Effector memory CD8-positive, alpha-beta T cell (primary cell): ENCODE data around the gene FAM20A.
"Not testable (repeated sequence)": the region's sequence is repeated elsewhere in the genome, so short reads cannot be mapped to it uniquely, and the experiment has no call there.

Source experiments
- ATAC-seq: fragments of 150-1000 bp; cut with Tn5 transposase; replicated peaks from 2 replicates; pipeline ENCODE4 v1.10.0; 2021; ENCODE audit warnings: mild to moderate bottlenecking, moderate library complexity
- DNase-seq, 3 experiments: peaks; one replicate each; pipeline ENCODE4 v3.0.0; 2021
- H3K27ac Mint-ChIP-seq, 2 donors: one replicate each; pipeline ENCODE4 v1.8.0; 2022; ENCODE audit warnings: mild to moderate bottlenecking in 2 of 2, mixed read lengths in 2 of 2, moderate library complexity in 2 of 2
- H3K27me3 Mint-ChIP-seq, 2 donors: one replicate each; pipeline ENCODE4 v1.8.0; 2022; ENCODE audit warnings: mixed read lengths in 2 of 2
- H3K36me3 Mint-ChIP-seq: one replicate; pipeline ENCODE4 v1.8.0; 2022; ENCODE audit warnings: mild to moderate bottlenecking, moderate library complexity, mixed read lengths; ENCODE audit not compliant: insufficient read depth
- H3K4me1 Mint-ChIP-seq, 2 donors: one replicate each; pipeline ENCODE4 v1.8.0; 2022; ENCODE audit warnings: low read depth in 2 of 2, mixed read lengths in 2 of 2
- H3K4me3 Mint-ChIP-seq, 2 donors: one replicate each; pipeline ENCODE4 v1.8.0; 2022; ENCODE audit warnings: mild to moderate bottlenecking in 2 of 2, mixed read lengths in 2 of 2, moderate library complexity in 2 of 2
- H3K9me3 Mint-ChIP-seq, 2 donors: one replicate each; pipeline ENCODE4 v1.8.0; 2022; ENCODE audit warnings: mixed read lengths in 2 of 2

The FAM20A gene

DNA sequence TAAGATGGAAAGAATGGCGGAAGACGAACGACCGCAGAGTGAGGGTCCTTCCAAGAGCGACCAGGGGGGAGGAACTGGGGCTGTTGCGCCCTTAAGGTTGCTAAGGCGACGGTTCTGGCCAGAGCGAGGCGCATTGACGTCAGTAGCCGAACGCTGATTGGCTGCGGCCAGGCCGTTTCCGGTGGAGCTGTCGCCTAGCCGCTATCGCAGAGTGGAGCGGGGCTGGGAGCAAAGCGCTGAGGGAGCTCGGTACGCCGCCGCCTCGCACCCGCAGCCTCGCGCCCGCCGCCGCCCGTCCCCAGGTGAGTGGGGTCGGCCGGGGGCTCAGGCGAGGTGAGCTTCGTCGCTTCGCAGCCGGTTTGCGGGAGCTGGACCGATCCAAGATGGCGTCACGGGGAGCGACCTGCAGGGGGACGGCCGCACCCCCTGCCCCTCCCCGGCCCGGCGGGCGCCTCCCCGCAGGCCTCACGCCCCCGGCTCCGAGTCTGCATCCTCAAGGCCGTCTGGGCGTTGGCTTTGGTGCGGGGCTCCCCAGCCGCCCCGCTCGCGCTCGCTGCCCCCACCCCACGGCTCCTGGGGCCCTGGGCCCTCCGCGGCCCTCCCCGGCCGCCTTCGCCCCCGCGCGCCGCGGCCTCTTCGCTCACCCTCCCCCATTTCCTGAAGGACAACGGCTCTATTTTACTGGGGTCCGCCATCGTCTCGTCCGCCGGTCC is 88.8 kb downstream of the FAM20A start, which contains the start of gene PRKAR1A:
Gene PRKAR1A (plus strand): TSS at position 184 of the 713 bp plus-strand sequence. CDS start 2,970 bp downstream, outside the sequence.
- Mint-ChIP-seq H3K9me3 (no peaks in the 10 kb centered on the region), H3K4me1 (peaks cover 38 to 49% of the 10 kb centered on the region in 2 donors), H3K27ac (peak within 1 kb of the TSS; percentile 99 to 100), H3K36me3 (peaks cover 43% of the 10 kb centered on the region), H3K4me3 (peak within 1 kb of the TSS; percentile 90 to 98), H3K27me3 (no peaks in the 10 kb centered on the region)
- ATAC-seq (peak; percentile 85), DNase-seq (peak; percentile 94 to 95 (median 95))

DNA sequence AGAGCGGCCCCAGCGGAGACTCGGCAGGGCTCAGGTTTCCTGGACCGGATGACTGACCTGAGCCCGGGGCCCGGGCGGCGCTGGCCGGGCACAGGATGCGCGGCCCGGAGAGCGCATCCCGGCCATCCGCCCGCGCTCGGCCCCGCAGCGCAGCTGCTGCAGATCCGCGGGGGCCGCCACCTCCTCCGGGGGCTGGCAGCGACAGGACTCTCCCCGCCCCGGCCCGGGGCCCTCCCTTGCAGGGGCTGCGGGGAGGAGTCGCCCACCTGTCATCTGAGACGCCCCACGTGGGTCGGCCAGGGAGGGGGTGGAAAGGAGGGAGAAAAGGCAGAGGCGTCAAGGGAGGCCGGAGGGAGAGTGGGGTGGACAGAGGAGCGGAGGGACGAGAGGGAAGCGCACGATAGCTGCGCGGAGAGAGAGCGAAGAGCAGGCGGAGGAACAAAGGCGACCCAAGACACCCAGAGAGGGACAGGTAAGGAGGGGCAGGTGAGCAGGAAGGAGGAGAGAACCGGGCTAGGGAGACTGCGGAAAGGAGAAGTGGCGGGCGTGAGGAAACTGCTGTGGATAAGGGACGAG is 89.4 kb downstream of the FAM20A start:
- DNase-seq (peak in 2 of 3 experiments; percentile 67 to 71), ATAC-seq (peak; percentile 47)
- H3K4me1 Mint-ChIP-seq, result peaks cover 36 to 49% of the 10 kb centered on the region in 2 donors
- H3K27me3 Mint-ChIP-seq, result no peaks in the 10 kb centered on the region
- H3K27ac Mint-ChIP-seq, result peak overlapping the region; percentile 99 to 100
- H3K36me3 Mint-ChIP-seq, result peaks cover 37% of the 10 kb centered on the region
- H3K9me3 Mint-ChIP-seq, result no peaks in the 10 kb centered on the region
- H3K4me3 Mint-ChIP-seq, result peak overlapping the region; percentile 90 to 98

DNA sequence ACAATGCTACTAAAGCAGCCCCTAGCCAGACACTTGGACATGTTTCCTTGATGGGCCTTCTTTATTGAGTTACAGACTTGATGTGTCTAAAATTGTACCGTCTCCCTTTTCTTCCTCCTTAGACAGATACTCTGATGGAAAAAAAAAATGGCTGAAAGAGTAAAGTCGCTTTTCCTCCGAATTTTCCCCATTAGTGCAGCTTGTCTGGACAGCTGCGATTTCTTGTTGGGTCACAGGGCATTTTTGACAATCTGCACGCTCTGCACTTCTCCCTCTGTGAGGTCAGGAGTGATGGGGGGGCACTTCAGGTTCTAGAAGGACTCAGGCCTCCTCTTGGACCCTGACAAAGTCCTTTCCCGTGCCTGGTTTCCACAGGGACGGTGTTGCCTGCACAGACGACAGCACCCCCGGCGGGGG is 89.9 kb downstream of the FAM20A start:
- H3K4me3 Mint-ChIP-seq, result peak overlapping the region; percentile 90 to 98
- peaks cover 33% of the 10 kb centered on the region for H3K36me3 Mint-ChIP-seq
- H3K4me1 Mint-ChIP-seq, result peaks cover 35 to 49% of the 10 kb centered on the region in 2 donors
- H3K9me3 Mint-ChIP-seq, result no peaks in the 10 kb centered on the region
- H3K27me3 Mint-ChIP-seq, result no peaks in the 10 kb centered on the region
- ATAC-seq (no peak), DNase-seq (peak in 1 of 3 experiments; percentile 23)
- H3K27ac Mint-ChIP-seq, result peak overlapping the region; percentile 99 to 100

DNA sequence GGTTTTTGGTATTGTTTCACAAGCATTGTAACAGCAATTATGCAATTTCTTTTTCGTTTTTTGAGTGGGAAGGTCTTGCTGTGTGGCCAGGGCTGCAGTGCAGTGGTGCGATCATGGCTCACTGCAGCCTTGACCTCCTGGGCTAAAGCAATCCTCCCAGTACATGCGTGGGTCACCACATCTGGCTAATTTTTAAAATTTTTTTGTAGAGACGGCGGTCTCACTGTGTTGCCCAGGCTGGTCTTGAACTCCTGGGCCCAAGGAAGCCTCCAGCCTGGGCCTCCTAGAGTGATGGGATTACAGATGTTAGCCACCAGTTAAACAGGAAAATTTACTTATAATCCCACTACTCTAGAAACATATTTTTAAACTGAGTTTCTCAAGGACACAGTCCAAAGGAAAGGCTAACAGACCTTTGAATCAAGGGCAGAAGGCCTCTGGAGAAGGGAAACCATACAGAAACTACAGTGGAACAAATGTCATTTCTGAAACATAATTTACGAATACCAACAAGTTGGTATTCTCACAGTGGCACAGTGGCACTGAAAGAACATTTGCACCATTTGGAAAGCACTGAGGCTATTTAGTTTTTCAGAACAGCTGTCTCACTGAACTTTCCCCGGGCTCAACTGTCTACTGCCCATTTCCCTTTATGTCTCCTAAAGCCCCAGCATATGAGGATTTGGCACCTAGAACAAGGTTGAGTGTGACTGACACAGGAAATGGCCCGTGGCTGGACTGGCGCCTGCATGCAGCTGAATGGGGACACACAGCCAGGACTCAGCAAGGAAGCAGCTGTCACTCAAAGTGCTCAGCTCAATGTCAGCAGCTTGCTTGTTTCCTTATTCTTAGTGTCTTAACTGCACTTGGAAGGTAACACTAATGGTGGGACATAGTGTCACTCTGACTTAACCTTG is 91.8 kb downstream of the FAM20A start:
- Mint-ChIP-seq H3K9me3 (no peaks in the 10 kb centered on the region), H3K27me3 (no peaks in the 10 kb centered on the region), H3K4me3 (peak overlapping the region in 1 of 2 donors; percentile 98), H3K4me1 (peaks cover 23 to 34% of the 10 kb centered on the region in 2 donors), H3K27ac (peak overlapping the region; percentile 80 to 100), H3K36me3 (peaks cover 23% of the 10 kb centered on the region)
- DNase-seq (no peak), ATAC-seq (no peak)

DNA sequence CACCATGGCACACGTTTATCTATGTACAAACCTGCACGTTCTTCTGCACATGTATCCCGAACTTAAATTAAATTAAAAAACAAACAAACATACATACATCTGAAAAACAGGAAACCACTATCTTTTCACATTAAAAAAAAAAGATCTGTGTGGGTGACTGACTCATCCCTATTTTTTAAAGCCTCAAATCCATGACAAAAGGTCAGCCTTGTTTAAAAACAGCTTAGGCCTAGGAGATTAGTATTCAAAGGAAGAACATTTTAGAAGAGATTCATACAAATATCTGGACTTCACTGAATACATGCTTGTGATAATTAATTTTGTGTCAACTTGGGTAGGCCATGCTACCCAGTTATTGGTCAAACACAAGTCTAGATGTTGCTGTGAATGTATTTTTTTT is 93.6 kb downstream of the FAM20A start:
- H3K27me3 Mint-ChIP-seq, result no peaks in the 10 kb centered on the region
- H3K36me3 Mint-ChIP-seq, result peaks cover 17% of the 10 kb centered on the region
- H3K9me3 Mint-ChIP-seq, result no peaks in the 10 kb centered on the region
- DNase-seq, result no peak
- peaks cover 12 to 17% of the 10 kb centered on the region in 2 donors for H3K4me1 Mint-ChIP-seq
- peak overlapping the region in 1 of 2 donors; percentile 52 for H3K27ac Mint-ChIP-seq
- ATAC-seq, result no peak
- no peak overlapping the region for H3K4me3 Mint-ChIP-seq

DNA sequence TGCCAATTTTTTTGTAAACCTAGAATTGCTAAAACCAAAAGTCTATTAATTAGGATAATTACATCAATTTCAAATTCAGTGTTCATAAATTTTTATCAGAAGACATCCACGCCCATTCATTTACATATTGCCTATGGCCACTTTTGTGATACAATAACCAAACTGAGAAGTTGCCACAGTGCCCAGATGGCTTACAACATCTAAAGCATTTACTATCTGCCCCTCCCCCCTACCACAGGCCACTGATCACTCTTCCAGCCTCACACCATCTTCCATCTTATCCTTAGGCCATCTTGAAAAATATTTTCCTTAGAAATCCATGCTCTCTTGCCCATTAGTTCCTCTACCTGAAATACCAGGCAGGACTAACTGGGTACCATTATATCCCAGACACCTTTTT is 95.2 kb downstream of the FAM20A start:
- H3K36me3 Mint-ChIP-seq, result peaks cover 3% of the 10 kb centered on the region
- DNase-seq, result no peak
- no peak overlapping the region for H3K27ac Mint-ChIP-seq
- H3K4me1 Mint-ChIP-seq, result peaks cover 11% of the 10 kb centered on the region in 2 donors
- no peak overlapping the region for H3K4me3 Mint-ChIP-seq
- peaks cover 0 to 13% of the 10 kb centered on the region in 2 donors for H3K27me3 Mint-ChIP-seq
- ATAC-seq, result no peak
- no peaks in the 10 kb centered on the region for H3K9me3 Mint-ChIP-seq

DNA sequence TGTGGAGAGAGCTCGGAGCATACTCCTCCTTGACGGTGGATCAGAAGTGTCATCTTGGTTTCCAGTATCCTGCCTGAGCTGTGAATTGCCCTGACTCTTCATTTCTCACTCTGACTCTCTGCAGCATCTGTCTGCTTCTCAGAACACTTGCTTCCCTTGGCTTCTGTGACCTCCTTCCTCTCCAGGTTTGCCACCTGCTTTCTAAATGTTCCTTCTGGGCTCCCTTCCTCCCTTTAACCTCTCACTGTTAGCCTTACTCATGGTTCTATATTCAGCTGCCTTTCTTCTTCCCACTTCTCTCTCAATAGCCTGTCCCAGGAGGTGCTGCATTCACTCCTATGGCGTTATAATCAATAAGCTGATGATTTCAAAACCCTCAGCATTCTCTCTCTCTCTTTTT is 100.1 kb downstream of the FAM20A start:
- H3K36me3 Mint-ChIP-seq, result peaks cover 3% of the 10 kb centered on the region
- no peak overlapping the region for H3K27ac Mint-ChIP-seq

DNA sequence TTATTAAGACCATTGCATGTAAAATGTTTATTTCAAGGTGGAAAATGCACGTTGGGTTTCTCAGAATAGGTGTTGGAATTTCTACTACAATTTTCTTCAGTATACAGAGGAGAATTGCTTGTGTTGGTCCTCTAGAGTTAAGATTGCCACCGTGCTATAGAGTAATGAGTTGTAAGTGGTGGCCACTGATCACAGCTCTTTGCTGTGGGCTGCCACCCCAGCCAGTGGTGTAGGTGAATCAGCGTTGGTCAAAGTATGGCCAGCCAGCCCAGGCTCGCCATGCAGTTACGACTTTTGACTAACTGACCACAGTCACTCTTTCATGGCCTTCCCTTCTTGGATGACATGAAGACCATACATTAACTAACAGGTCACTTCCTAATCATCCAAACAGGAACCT is 101.6 kb downstream of the FAM20A start:
- Mint-ChIP-seq H3K4me3 (no peak overlapping the region), H3K9me3 (no peaks in the 10 kb centered on the region), H3K4me1 (peaks cover 7 to 18% of the 10 kb centered on the region in 2 donors), H3K36me3 (peaks cover 5% of the 10 kb centered on the region), H3K27me3 (peaks cover 5 to 27% of the 10 kb centered on the region in 2 donors), H3K27ac (no peak overlapping the region)
- ATAC-seq (no peak), DNase-seq (no peak)

More for the DNA sequence above, 100.1 kb downstream of the FAM20A start:
- H3K4me1 Mint-ChIP-seq, result peaks cover 7 to 18% of the 10 kb centered on the region in 2 donors
- no peak for ATAC-seq
- no peak for DNase-seq
- no peak overlapping the region for H3K4me3 Mint-ChIP-seq
- H3K27me3 Mint-ChIP-seq, result peaks cover 5 to 27% of the 10 kb centered on the region in 2 donors
- H3K9me3 Mint-ChIP-seq, result no peaks in the 10 kb centered on the region

DNA sequence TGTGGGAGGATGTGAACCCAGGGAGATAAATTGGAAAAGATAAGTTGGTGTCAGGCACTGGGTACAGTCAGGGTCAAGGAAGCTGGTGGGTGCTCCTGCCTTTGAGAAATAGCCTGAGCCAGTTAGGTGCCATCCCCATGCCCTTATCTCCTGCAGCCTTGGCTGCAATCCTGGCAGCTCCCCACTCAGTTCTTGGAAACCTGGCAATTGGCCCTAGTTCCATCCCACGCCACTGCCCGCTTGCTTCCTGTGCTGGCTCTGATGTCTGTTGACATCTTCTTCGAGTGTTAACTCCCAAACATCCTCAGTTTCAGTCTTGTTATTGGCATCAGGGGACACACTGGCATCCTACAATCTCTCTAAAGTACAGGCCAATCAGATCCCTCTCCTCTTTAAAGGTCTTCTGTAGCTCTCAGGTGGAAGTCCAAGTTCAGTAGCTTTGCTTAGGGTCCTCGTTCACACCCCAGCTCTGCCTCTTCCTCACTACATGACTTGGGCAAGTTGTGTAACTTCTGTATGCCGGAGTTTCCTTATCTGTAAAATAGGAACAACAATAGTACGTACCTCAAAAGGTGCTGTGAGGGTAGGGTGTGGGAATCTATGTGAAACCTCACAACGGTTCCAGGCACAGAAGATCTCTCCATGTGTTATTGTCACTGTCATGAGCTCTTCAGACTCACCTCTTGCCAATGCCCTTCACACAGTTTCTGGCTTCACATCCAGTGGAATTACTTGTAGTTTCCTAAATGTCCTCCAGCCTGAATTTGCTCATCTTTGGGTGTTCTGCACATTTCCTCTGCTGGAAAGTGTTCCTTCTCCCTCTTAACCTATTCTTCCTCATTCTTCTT is 102.5 kb downstream of the FAM20A start:
- peak overlapping the region in 1 of 2 donors; percentile 49 for H3K4me3 Mint-ChIP-seq
- no peak for ATAC-seq

DNA sequence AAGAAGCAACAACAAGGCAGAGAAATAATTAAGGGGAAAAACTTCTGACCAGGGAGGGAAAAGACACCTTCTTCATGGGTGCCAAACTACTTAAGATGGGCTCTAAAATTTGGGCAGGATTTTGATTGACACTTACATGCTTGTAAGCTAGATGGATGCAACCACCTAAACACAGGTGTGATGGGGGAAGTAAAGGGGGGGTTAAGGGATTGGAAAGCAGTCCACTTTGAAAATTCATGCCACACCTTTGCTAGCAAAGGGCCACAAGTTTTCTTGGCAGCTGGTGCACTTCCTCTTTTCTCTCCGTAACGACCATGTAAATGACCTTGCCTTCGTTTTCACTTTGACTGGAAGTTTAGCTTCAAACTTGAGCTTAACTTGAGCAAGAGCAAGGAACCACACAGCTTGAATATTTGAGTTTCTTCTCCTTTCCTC is 103.3 kb downstream of the FAM20A start:
- H3K27me3 Mint-ChIP-seq, result peaks cover 5 to 27% of the 10 kb centered on the region in 2 donors
- H3K4me1 Mint-ChIP-seq, result peaks cover 7 to 18% of the 10 kb centered on the region in 2 donors
- peak overlapping the region; percentile 24 to 65 for H3K27ac Mint-ChIP-seq
- no peaks in the 10 kb centered on the region for H3K9me3 Mint-ChIP-seq
- peaks cover 5% of the 10 kb centered on the region for H3K36me3 Mint-ChIP-seq
- peak overlapping the region; percentile 4 to 49 for H3K4me3 Mint-ChIP-seq
- DNase-seq (no peak), ATAC-seq (peak; percentile 49)

More for the DNA sequence above, 102.5 kb downstream of the FAM20A start:
- no peak for DNase-seq
- Mint-ChIP-seq H3K9me3 (no peaks in the 10 kb centered on the region), H3K4me1 (peaks cover 7 to 18% of the 10 kb centered on the region in 2 donors), H3K36me3 (peaks cover 5% of the 10 kb centered on the region), H3K27me3 (peaks cover 5 to 27% of the 10 kb centered on the region in 2 donors), H3K27ac (peak overlapping the region; percentile 24 to 65)

DNA sequence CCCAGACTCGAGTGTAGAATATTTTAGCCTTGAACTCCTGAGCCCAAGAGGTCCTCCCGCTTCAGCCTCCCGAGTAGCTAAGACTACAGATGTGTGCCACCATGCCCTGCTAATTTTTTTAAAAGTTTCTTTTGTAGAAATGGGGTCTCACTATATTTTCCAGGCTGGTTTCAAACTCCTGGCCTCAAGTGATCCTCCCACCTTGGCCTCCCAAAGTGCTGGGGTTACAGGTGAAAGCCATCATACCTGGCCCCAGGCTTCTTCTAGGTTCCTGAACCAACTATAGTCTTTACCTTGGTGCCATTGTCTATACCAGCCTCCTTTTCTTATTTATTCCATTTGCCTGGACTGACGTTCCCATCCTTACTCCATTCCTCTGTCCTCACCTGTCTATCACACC is 106.1 kb downstream of the FAM20A start:
- H3K27me3 Mint-ChIP-seq, result peaks cover 5 to 22% of the 10 kb centered on the region in 2 donors
- peaks cover 4 to 25% of the 10 kb centered on the region in 2 donors for H3K4me1 Mint-ChIP-seq
- DNase-seq, result no peak
- ATAC-seq, result no peak
- H3K4me3 Mint-ChIP-seq, result no peak overlapping the region
- peaks cover 5% of the 10 kb centered on the region for H3K36me3 Mint-ChIP-seq
- no peak overlapping the region for H3K27ac Mint-ChIP-seq
- no peaks in the 10 kb centered on the region for H3K9me3 Mint-ChIP-seq

DNA sequence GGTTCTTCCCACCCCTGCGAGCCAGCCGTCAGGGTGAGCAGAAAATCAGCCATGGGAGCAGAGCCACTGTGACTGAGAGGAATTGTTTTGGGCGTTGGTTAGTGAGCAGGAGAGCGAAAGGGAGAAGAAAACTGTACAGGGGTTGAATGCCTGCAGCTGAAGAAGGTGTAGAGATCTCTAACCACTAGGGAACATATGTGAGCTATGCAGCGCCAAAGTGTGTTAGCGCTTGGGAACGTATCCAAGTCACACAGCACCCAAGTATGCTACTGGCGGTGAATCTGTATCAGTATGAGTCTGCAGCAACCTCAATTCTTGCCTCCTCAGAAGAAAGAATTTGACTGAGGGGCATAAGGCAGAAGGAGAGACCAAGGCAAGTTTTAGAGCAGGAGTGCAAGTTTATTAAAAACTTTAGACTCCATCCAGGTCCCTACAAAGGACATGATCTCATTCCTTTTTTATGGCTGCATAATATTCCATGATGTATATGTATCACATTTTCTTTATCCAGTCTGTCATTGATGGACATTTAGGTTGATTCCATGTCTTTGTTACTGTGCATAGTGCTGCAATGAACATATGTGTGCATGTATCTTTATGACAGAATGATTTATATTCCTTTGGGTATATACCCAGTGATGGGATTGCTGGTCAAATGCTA is 108.6 kb downstream of the FAM20A start:
- ATAC-seq, H3K4me3 Mint-ChIP-seq, DNase-seq, H3K9me3 Mint-ChIP-seq, H3K27ac Mint-ChIP-seq: not testable (repeated sequence)
- peaks cover 10 to 19% of the 10 kb centered on the region in 2 donors for H3K4me1 Mint-ChIP-seq
- H3K36me3 Mint-ChIP-seq, result peaks cover 13% of the 10 kb centered on the region
- H3K27me3 Mint-ChIP-seq, result peaks cover 0 to 13% of the 10 kb centered on the region in 2 donors
